GM18508 (cell line): ENCODE measurements around the gene PPM1N.

Experiments
- ATAC-seq: cut with Tn5 transposase; IDR thresholded peaks from one replicate; pipeline ENCODE4 v1.9.1; 2021; ENCODE audit warnings: moderate number of reproducible peaks; ENCODE audit not compliant: insufficient read depth, unreplicated experiment

PPM1N gene

DNA sequence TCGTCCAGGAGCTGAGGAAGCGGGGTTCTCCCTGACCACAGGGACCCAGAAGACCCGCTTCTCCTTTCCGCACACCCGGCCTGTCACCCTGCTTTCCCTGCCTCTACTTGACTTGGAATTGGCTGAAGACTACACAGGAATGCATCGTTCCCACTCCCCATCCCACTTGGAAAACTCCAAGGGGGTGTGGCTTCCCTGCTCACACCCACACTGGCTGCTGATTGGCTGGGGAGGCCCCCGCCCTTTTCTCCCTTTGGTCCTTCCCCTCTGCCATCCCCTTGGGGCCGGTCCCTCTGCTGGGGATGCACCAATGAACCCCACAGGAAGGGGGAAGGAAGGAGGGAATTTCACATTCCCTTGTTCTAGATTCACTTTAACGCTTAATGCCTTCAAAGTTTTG is 27.9 kb downstream of the PPM1N start:
- ATAC-seq, result no peak

DNA sequence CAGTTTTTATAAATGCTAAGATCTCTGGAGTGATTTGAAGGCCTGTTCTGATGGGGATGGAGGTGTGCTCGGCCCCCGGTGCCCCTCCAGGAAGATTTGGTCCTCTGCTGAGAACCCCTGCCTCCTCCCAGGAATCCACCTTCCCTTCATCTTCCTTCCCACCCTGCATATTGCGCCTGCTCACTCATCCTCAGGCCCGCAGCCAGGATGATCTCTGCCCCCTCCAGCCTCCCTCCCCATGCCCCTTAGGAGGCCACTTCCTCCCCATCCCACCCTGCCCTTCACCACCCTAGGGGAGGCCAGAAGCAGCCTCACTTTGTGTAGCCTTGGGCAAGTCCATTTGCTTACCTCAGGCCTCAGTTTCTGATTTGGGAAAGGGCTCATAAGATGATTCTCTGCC is 28.7 kb downstream of the PPM1N start:
- ATAC-seq, result no peak

DNA sequence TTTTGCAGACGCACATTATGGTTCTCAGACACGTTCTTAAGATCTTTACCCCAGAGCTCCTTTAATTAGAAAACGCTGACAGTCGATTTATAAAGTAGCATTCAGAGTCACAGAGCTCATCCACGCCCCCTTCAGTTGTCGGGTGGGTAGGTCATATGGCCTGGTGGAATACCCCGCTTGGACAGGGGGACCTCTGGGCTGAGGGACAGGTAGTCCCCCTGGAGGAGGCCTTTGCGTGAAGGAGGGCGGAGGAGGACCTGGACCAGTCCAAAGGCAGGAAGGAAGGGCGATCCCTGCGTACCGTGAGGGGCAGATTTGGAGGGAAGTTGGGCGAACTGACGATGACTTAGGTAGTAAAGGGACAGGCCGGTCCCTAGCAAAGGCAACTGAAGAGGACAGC is 29.5 kb downstream of the PPM1N start:
- no peak for ATAC-seq

- ATAC-seq, result no peak
Observed at GRCh38 chr19:45528149-45528743, 30.0 kb downstream of the PPM1N start.

DNA sequence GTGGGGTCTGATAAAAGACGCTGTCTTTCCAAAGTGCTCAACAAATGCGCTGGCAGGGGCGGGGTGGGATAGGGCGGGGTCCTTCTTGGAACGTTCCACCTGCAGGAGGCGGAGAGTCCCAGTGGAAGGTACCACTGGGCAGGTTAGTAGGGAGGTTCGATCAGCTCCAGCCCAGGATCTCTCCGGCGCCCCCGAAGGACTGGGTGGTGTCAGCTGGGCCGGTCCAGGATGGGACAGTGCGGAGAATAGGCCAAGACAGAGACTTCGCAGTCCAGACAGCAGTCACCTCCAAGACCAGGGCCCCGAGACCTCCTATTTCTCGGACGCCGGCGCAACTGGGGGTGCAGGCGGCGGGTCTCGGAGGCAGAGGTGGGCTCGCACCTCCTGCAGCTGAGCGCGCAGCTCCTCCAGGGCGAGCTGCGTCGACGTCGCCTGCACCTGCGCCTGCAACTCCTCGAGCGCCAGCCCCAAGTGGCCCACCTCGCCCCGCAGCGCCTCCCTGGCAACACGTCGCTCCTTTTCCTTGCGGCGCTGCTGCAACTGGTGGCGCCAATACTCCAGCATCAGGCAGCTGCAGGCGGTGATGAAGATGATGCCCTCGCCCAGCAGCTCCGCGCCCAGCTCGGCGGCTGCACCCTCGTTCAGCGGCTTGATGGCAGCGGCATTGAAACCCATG is 30.6 kb downstream of the PPM1N start:
- ATAC-seq, result no peak

- ATAC-seq, result no peak
Observed at GRCh38 chr19:45529420-45529785, 31.2 kb downstream of the PPM1N start.

GRCh38 chr19:45531349-45531748 is 33.1 kb downstream of the PPM1N start:
- ATAC-seq, result no peak

DNA sequence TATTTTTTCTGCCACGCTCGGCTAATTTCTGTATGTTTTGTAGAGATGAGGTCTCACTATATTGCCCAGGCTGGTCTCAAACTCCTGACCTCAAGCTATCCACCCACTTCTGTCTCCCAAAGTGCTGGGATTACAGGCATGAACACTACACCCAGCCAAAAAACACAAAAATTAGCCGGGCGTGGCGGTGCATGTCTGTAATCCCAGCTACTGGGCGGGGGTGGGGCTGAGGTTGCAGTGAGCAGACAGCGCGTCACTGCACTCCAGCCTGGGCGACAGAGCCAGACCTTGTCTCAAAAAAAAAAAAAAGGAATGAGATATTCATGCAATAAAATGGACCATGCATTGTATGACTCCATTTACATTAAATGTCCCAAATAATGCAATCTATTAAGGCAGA is 41.2 kb downstream of the PPM1N start:
- no peak for ATAC-seq

DNA sequence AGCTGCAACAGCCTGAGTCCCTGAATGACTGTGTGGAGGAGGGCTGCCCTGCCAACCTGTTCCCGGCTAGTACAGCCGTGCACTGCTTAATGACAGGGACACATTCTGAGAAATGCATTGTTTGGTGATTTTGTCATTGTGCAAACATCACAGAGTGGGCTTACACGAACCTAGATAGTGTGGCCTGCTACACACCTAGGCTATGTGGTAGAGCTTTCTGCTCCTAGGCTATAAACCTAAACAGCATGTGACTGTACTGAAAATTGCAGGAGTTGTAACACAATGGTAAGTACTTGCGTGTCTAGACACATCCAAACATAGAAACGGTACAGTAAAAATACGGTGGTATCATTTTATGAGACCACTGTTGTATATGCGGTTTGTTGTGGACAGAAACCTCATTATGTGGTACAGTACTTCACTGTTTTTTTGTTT is 44.0 kb downstream of the PPM1N start:
- ATAC-seq, result no peak

GRCh38 chr19:45547211-45547770 is 49.0 kb downstream of the PPM1N start:
- ATAC-seq, result no peak

DNA sequence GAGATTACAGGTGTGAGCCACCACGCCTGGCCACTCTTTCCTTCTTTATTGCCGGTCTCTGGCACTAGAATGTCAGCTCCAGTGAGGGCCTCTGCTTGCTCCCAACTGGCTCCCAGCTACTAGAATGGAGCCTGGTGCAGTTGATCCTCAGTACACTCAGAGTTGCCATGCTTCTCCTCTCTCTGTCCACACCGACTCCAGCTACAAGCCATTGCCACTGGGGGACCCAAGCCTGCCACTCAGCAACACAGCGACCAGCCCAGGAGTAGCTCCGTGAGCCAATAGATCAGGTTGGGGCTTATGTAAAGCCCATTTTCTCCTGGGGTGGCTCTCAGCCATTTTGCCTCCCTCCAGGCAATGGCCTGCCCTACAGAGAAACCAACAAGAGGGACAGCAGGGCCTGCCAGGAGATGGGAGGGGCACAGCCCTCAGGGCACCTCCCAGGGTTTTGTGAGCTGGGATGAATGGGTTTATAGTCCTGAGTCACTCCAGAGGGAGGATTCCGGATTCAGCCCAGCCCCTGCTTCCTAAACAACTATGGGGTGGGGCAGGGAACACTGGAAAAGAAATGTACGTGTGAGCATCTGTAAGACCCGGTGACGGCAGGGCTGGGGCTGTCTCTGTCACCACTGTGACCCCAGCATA is 49.8 kb downstream of the PPM1N start:
- no peak for ATAC-seq
